HTR-8/SVneo (cell line): ENCODE measurements around the gene LTBP2.

Experiments used
- DNase-seq: peaks from one replicate; pipeline ENCODE4 v3.0.0; 2011; ENCODE audit warnings: low spot score, mixed read lengths; ENCODE audit not compliant: insufficient read length
- FAIRE-seq: peaks from 2 replicates; lab custom pipeline; 2011; peaks lifted over from hg19 to GRCh38; lab: Jason Lieb, UNC

LTBP2 gene

DNA sequence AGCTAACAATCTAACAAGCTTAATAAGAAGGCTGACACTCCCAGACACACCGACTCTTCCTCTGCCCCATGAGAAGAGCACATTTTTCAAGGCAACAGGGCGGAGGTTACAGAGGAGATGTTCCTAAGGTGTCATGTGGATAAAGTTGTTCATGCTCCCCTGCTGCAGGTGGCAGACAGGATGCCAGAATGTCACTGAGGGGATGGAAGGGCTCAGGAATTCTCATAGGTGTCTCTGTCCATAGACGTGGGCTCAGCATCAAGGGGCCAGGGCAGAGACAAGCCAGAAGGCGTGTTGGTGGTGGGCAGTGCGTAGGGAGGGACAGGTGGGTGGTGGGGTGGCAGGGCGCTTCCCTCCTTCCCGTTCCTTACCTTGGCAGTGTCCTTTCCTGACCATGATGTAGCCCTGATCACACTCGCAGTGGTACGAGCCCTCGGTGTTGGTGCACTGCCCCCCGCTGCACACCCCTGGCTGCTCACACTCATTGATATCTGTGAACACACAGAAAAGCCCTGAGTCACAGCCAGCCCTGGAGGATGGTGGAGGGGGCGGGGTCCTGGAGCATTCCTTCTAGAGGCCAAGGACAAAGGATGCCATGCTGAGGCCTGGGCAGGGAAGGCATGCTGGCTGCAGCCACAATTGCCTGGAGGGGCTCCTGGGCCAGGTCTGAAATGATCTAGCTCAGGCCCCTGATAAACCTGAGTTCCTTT lies 95.4 kb downstream of the LTBP2 start:
- FAIRE-seq (peak; percentile 90), DNase-seq (peak; percentile 70)

DNA sequence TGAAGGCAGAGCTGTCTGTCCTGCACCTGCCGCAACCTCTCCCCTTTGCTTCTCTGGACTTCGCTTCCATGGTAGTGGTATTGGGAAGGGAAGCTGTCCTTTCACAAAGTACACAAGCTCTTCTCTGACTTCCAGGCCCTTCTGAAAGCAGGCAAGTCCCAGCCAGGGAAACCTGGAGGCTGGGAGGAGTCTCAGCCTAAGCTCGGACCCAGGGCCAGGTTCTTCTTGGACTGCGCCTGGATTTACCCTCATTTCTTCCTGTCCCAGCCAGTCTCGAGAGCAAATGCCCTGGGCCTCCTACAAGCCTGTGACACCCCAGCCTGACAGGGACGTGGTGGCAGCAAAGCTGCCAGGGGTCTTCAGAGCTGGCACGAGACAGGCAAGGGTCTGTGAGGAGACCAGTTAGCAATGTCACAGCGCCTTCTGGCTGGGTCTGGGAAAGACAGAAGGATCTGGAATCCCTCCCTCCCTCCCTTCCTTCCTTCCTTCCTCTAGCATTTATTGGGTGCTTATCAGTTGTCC lies 96.1 kb downstream of the LTBP2 start:
- FAIRE-seq (peak; percentile 16), DNase-seq (no peak)

DNA sequence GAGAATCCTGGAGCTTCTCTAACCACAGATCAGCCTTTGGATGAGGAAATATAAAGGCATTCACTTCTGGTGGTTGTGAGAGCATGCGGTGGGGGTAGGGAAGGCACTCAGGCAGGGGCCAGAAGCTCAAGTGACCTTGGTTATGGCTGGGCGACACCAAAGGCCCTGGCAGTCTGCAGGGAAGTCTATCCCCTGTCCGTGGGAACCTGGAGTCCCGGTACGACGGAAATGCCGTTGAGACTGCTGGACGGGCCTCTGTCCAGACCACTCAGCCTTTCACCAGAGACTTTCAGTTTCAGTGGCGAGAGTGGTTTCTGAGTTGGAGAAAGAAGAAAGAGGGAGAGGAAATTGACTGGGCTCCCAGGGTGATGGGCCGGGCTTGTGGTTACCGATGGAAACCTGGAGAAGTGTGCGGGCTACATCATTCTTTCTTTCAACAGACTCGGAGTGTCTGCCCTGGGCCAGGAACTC lies 97.5 kb downstream of the LTBP2 start:
- FAIRE-seq (peak; percentile 55), DNase-seq (no peak)

DNA sequence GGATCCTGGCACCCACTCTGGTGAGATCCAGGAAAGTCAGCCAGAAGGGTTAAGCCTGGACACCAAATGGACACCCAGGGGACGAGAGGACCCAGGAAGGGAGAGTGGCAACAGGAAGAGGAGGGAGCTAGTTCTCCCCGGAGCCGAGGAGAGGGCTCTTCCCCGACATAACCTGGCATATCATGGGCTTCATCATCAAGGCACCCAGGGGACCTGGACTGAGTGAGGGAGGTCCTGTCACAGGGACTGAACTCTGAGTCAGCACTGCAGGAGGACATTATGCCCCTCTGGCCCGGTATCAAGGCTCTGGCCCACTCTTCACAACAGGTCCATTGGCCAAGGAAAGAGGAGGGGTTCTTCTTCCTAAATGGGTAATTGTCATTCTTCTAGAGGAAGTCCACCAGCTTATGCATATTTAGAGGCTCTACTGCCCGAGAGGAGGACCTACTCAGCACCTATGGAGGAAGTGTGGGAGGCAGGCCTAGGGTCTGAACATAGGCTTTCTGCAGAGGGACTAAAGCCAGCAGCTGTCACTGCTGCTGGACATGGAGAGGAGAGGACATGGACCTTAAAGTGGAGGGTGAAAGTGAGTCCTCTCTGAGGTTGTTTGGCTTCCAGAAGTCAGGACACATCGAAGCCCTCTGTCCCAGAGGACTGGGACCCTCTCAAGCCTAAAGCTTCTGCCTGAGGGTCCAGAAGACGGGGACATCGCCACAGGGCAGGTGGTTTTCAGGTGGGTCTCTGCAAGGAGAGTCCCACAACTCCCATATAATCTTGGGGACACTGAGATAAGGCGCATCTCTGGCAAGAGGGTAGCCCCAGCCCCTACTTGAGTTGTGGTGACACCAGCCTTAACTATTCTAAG lies 99.8 kb downstream of the LTBP2 start:
- FAIRE-seq (peak; percentile 31), DNase-seq (no peak)

DNA sequence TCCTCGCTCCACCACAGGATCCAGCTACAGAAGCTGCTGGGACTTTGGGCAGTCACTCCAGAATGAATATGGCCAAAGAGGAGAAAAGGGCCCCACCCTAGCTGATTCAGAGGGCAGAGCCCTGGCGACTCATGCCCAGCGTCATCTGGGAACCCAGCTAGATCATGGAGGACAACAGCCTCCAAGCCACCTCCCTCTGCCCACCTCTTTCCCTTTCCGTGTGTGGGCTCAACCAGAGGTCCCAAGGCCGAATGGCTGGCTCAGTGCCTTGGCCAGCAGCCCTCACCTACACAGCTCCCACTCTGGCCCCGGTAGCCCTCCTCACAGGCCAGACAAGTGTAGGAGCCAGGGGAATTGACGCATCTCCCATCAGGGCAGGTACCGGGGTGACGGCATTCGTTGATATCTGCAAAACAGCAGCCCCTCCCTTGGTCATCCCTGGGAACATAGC lies 101.1 kb downstream of the LTBP2 start:
- FAIRE-seq (peak; percentile 94), DNase-seq (peak; percentile 73)

DNA sequence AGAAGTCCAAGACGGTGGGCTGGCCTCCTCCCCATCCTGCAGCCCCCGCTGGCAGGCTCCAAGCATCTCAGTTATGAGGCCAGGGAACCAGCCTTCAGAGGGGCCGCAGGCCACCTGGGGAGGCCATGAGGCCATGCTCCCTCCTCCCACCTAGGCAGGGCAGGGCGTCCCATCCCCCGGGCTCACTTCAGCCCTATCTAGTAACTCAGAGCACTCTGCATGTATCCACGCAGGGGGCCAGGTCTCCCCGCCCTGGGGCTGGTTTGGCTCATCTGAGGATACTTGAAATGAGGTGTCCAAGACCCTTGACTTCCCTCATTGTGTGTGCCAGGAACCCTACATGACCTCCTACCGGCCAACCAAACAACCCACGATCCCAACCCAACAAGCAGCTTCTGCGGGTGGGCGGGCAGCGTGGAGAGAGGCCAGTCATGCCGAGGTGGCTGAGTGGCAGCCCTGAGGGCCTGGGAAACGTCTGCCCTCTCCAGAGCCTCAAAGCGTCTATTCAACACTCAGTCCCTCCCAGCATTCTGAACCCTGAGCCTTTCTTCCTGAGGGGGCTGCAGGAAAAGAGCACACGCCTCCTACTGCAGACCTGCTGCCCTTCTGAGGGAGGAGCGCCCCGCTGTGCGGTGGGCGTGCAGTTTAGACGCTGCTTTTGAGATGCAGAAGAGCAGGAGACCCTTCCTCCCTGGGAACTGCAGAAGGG lies 101.7 kb downstream of the LTBP2 start:
- FAIRE-seq: no peak
- no peak for DNase-seq

DNA sequence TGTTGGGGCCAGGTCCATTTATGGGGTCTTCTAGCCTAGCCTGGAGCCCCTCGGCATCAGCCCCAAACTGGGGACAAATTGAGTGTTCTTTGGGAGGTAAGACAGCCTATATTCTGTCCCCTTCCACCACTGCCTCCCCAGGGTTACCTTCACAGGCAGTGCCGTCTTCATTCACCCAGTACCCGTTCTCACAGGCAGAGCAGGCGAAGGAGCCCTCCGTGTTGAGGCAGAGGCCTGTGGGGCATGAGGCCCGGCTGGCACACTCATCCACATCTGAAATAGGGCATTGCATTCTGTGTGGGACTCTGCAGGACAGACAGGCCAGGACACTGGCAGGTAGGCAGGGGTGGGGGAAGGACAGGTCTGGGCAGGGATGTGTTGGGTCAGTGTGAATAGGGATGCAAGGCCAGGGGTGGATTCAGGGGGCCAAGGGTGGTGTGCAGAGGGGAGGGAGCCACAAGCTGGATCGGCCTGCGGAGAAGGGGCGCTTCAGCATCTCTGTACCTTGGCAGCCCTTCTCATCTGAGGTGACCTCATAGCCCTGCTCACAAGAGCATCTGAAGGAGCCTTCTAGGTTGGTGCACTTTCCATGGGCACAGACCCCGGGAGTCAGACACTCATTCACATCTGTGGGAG lies 102.3 kb downstream of the LTBP2 start:
- FAIRE-seq (peak; percentile 95), DNase-seq (no peak)

DNA sequence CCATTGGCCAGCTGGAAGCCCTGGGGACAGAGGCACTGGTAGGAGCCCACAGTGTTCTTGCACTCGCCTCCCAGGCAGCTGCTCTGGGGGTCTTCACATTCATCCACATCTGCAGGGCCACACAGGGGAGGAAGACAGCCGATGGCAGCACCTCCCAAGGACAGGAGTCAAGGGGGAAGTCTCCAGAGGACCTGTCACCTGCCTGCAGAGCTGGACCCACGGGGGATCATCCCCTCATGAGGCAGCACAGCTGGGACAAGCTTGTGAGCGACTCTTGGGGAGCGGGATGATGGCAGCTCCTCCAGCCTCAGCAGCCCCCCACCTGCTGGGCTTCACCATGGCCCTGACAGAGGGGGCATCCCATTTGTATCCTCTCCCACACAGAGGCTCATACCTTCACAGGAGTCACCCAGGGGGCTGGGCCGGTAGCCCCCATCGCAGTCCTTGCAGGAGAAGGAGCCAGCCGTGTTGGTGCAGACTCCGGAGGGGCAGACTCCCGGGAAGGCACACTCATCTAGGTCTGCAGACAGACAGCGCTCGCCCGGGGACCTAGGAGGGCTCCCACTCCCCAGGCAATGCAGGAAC lies 103.1 kb downstream of the LTBP2 start:
- DNase-seq (no peak), FAIRE-seq (peak; percentile 36)

DNA sequence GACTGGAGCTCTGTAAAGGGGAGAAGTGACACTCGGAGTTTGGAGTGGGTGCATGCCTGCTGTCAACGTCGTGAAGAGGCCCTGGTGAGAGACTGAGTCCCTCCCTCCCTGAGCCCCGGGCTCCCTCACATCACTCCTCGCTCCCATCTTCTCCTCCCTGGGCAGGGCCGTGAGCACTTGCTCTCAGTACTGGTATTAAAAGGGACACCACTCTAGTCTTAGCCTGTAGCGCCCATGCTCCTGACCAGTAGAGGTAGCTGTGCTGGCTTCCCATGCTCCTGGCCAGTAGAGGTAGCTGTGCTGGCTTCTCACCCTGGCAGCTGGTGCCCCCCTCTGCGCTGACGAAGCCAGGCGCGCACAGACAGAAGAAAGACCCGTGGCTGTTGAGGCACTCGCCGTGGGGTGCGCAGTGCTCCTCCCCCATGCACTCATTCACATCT lies 103.7 kb downstream of the LTBP2 start:
- FAIRE-seq: peak; percentile 73
- DNase-seq: no peak

DNA sequence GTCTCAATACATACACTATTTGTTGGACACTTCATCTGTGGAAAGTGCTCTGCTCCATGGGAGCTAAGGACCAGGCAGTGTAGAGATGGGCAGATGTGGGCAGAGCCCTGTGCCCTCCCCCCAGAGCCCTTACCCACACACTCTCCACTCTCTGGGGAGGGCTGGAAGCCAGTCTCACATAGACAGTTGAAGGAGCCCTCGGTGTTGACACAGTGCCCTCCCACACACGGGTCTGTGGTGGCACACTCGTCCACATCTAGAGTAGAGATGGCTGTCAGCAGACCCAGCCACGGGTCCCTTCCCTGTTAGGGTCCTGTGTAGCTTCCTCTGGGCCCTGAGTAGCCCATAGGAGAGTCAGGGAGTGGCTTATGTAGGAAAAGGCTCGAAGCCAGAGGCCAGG lies 104.2 kb downstream of the LTBP2 start:
- DNase-seq (no peak), FAIRE-seq (peak; percentile 84)

DNA sequence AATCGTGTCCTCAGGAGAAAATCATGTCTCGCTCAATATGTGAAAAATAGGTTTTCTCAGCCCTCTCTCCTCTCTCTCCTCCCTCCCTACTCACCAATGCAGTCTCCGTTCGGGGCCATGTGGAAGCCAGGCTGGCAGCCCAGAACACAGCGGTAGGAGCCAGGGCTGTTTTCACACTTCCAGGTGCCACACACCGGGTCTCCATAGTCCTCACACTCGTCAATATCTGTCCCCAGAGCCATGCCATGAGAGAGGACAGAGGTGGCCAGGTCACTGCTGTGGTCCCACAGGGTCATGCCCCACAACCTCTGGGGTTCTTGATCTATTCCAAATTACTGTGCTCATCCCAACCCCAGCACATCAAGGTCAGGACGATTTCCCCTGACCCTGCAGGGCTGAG lies 105.0 kb downstream of the LTBP2 start:
- no peak for FAIRE-seq

DNA sequence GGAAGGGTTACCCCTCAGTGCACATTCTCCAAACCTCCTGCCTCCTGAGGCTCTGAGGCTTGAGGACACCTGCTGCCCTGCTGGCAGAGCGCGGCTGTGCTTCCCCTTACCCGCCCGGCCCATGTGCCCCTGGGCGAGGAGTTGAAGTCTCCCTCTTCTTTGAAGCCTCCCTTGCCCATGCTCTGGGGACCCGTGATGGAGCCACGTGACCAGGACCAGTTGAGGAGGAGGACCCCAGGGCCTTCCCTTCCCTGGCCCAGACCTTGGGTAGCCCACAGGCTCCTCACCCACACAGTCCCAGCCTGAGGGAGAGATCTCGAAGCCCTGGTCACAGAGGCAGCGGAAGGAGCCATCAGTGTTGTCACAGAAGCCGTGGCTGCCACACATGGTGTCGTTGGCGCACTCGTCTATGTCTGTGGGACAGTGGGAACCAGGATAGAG lies 105.6 kb downstream of the LTBP2 start:
- peak; percentile 93 for FAIRE-seq

More for the DNA sequence above, 105.0 kb downstream of the LTBP2 start:
- DNase-seq: no peak

DNA sequence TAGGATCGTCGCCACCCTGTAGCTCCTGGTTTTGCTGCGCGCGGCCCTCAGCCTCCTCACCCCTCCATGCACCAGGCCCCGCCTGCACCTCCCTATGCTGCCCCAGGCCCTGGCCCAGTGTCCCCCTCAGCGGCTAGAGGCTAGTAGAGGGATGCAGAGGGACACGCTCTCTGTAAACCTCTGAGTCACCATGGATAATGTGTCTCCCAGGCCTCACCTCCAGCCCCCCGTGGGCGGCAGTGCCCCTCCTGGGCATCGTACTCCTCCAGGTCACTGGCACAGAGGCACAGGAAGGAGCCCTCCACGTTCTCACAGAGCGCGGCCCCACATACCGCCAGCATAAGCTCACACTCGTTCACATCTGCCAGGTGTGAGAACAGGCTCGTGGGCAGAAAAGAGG lies 106.2 kb downstream of the LTBP2 start:
- DNase-seq (no peak), FAIRE-seq (no peak)

More for the DNA sequence above, 105.6 kb downstream of the LTBP2 start:
- DNase-seq: no peak

DNA sequence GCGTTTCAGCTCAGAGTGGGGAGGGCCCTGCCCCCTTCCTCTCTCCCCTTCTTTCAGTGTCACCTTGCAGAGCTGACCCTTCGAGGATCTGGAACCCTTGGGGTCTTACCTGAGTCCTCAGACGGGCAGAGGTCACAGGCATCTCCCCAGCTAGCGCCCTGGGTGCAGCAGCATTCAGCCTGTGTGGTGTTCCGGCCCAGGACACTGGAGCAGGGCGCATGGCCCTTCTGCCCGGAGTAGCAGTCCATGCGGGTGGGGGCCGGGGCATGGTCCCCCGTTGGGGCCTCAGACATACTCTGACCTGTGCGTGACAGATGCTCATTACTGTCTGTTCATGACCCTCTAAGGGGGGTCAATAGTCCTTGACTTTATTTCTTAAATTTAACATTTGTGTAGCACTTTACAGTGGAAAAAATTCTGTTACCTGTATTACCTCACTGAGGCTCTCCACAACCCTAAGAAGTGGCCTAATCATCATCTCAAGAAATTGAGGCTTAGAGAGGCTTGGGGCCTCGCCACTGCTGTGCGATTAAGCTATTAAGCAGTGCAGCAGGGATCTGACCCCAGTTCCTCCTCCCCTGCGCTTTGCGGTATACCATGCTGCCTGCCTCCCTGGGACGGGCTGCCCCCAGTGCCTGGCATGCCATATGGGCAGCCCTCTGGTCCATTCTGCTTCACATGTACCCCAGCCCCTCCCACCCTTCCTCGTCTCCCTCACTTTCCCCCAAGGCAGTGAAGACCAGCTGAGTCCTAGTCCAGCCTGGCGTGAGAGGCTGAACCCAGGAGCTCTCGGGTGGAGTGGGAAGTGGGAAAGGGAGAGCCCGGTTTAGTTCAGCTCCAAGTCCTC lies 106.9 kb downstream of the LTBP2 start:
- DNase-seq (no peak), FAIRE-seq (no peak)

DNA sequence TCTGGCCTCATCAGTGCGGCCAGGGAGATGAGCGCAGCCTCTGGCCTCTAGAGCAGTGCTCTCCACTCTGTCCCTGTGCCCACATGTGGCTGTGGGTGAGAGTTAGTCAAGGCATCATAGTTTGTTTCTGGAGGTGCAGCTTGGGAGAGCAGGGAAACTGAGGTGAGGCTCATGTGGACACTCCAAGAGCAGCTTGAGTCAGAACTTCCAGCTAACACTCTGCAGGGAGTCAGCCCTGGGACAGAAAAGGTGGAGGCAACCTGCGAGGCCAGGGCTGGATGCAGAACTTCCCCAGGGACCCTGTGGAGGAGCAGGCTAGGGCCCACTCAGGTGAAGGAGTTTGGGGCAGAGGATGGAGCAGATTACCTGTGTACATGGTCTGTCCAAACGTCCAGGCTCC lies 107.6 kb downstream of the LTBP2 start:
- FAIRE-seq (no peak), DNase-seq (no peak)

DNA sequence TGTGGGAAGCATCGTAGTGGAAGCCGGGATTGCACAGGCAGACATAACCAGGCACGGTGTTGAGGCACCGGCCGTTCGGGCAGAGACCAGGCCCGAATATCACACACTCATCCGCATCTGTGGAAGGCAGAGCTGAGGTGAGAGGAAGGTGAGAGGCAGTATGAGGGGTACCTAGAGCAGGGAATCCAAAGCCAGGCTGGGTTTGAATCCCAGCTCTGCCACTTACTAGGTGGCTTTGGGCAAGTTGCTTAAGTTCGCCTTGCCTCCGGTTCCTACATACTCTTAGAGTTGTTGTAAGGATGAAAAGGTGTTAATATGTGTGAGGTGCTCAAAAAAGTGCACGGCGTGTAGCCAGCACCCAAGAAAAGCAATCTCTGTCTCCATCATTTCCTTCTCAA lies 108.1 kb downstream of the LTBP2 start:
- DNase-seq: no peak
- FAIRE-seq: no peak

DNA sequence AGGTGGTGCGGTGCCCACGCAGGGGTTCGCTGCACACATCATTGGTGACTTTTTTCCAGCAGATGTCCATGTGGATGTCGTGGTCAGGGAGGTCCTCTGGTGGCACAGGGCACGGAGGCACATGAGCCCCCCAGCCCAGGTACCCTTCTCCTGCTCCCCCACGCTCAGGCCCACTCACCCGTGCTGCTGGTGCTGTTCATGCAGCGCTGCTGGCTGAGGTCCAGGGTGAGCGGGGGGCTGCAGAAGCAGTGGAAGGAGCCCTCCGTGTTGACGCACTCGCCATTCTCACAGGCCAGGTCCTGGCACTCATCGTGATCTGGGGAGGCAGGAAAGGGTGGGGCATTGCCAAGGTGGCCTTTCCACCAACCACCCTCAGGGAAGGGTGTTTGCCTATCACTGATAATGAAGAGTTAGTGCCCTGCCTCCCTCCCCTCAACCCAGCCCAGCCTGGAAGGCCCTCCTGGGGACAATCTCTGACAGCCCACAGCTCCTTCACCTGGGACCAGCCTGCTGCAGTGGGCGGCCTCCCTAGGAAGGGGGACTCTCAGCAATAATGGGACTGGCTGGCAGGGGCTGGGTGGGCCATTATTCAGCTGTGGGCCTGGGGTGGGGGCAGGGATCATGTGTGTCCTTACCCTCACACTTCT lies 108.6 kb downstream of the LTBP2 start:
- FAIRE-seq (peak; percentile 91), DNase-seq (no peak)
